Stromal cell of bone marrow (primary cell): ENCODE results near the gene SMTNL1.

Experiments
- DNase-seq: peaks from one replicate; pipeline ENCODE4 v3.0.0-alpha.2; 2012; ENCODE audit warnings: low read depth

The SMTNL1 gene

DNA sequence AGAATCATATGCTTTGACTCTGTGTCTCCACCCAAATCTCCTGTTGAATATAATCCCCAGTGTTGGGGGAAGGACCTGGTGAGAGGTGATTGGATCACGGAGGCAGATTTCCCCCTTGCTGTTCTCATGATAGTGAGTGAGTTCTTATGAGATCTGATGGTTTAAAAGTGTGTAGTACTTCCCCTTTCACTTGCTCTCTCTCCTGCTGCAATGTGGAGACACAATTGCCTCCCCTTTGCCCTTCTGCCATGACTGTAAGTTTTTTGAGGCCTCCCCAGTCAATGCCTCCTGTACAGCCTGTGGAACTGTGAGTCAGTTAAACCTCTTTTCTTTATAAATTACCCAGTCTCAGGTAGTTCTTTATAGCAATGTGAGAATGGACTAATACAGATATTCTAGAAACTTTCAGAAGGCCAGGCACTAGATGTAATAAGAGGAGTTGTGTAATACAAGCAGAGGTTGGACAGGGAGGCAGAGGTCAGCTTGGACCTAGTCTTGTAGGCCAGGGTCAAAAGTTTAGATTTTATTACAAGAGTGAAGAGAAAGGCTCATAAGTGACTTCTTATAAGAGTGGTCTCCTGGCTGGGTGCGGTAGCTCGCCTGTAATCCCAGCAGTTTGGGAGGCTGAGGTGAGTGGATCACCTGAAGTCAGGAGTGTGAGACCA lies 50.8 kb downstream of the SMTNL1 start:
- DNase-seq, result no peak

GRCh38 chr11:57596266-57596885 lies 59.0 kb downstream of the SMTNL1 start:
- DNase-seq, result no peak

GRCh38 chr11:57597461-57597915 lies 60.1 kb downstream of the SMTNL1 start, which contains the start of gene SERPING1:
Gene SERPING1 (plus strand): TSS chr11:57597685. CDS start chr11:57598271, 586 bp downstream.
- DNase-seq, result peak; percentile 50

GRCh38 chr11:57597916-57598830 lies 60.8 kb downstream of the SMTNL1 start:
- peak; percentile 58 for DNase-seq

GRCh38 chr11:57598831-57599155 lies 61.4 kb downstream of the SMTNL1 start:
- DNase-seq, result peak; percentile 18

GRCh38 chr11:57599381-57599780 lies 62.0 kb downstream of the SMTNL1 start:
- no peak for DNase-seq
